Measurements from ENCODE around the gene HK3. TPM values are rescaled to one million over a fixed set of nuclear protein-coding genes. Genes with fewer than 3 reads are reported as not detected.

The HK3 gene
- polyA plus RNA-seq, 1 donor (not counting 4 experiments of a cell fraction or from before 2014, with no cell fraction given) = not detected

DNA sequence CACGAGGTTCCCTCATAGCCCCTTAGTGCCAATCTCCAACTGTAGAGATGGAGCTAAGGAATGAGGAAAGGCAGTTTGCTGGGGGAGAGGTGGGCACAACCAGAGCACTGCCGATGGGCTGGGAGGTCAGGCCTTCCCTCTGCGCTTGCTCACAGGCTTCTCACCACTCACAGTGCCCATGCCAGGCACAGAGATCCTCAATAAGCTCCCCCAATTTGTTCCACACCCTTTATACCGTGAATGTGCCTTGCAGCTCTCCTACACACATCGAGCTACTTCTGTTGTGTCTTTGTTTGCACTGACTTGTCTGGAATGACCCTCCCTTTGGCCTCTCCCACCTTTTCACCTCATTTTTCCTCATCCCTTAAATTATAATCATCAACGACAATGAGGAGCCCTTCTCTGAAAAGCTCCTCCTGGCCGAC lies 1.6 kb upstream of the HK3 start:
- Histone ChIP-seq H3K4me2 (ENCODE audit: control insufficient read depth, extremely low read depth, insufficient read depth, low read depth, low read length) (no peak overlapping the region), H3K27ac (ENCODE audit: control insufficient read depth, insufficient read depth, low read length) (no peak overlapping the region), H3K9me1 (ENCODE audit: control insufficient read depth, extremely low read depth, insufficient read depth, low read length) (no peaks in the 10 kb centered on the region), H3K27me3 (ENCODE audit: control insufficient read depth, extremely low read depth, insufficient read depth, low read length) (no peaks in the 10 kb centered on the region), H3K4me3 (ENCODE audit: control insufficient read depth in 2 of 3, extremely low read depth in 1 of 3, insufficient read depth in 2 of 3, low read depth in 1 of 3, low read length in 3 of 3) (no peak overlapping the region), H3K79me2 (ENCODE audit: control insufficient read depth, insufficient read depth, low read length) (no peaks in the 10 kb centered on the region), H2AFZ (ENCODE audit: control insufficient read depth, low read length) (no peak overlapping the region), H3K9me3 (ENCODE audit: control insufficient read depth, low read depth, low read length) (no peaks in the 10 kb centered on the region), H4K20me1 (ENCODE audit: control insufficient read depth, extremely low read depth, insufficient read depth, low read length) (no peaks in the 10 kb centered on the region), H3K4me1 (ENCODE audit: control insufficient read depth, extremely low read depth, insufficient read depth, low read length) (no peaks in the 10 kb centered on the region), H3K36me3 (ENCODE audit: control insufficient read depth in 2 of 2, extremely low read depth in 1 of 2, insufficient read depth in 2 of 2, low read length in 2 of 2) (peaks cover 7 to 21% of the 10 kb centered on the region in 2 experiments), H3K9ac (ENCODE audit: control insufficient read depth, extremely low read depth, insufficient read depth, low read length) (no peak overlapping the region)
- FAIRE-seq = no peak
- no peak for DNase-seq (ENCODE audit: low read depth, low spot score)
- dilution Hi-C loops (cut with MboI; ENCODE audit: extremely low pct_ligation_motif_present, low sequenced_read_pairs) = no loop called here
- TF ChIP-seq, protein P1, sequence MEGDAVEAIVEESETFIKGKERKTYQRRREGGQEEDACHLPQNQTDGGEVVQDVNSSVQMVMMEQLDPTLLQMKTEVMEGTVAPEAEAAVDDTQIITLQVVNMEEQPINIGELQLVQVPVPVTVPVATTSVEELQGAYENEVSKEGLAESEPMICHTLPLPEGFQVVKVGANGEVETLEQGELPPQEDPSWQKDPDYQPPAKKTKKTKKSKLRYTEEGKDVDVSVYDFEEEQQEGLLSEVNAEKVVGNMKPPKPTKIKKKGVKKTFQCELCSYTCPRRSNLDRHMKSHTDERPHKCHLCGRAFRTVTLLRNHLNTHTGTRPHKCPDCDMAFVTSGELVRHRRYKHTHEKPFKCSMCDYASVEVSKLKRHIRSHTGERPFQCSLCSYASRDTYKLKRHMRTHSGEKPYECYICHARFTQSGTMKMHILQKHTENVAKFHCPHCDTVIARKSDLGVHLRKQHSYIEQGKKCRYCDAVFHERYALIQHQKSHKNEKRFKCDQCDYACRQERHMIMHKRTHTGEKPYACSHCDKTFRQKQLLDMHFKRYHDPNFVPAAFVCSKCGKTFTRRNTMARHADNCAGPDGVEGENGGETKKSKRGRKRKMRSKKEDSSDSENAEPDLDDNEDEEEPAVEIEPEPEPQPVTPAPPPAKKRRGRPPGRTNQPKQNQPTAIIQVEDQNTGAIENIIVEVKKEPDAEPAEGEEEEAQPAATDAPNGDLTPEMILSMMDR (optimal IDR thresholded peaks at IDR 0.05 in 1 of 3, IDR thresholded peaks at IDR 0.05 in 1 of 3, conservative IDR thresholded peaks at IDR 0.05 in 1 of 3; ENCODE audit: extremely low read depth in 1 of 3, insufficient read depth in 2 of 3, low read length in 3 of 3) = no peak
- TF ChIP-seq EZH2 (IDR thresholded peaks at IDR 0.05; ENCODE audit: low read length) = no peak

DNA sequence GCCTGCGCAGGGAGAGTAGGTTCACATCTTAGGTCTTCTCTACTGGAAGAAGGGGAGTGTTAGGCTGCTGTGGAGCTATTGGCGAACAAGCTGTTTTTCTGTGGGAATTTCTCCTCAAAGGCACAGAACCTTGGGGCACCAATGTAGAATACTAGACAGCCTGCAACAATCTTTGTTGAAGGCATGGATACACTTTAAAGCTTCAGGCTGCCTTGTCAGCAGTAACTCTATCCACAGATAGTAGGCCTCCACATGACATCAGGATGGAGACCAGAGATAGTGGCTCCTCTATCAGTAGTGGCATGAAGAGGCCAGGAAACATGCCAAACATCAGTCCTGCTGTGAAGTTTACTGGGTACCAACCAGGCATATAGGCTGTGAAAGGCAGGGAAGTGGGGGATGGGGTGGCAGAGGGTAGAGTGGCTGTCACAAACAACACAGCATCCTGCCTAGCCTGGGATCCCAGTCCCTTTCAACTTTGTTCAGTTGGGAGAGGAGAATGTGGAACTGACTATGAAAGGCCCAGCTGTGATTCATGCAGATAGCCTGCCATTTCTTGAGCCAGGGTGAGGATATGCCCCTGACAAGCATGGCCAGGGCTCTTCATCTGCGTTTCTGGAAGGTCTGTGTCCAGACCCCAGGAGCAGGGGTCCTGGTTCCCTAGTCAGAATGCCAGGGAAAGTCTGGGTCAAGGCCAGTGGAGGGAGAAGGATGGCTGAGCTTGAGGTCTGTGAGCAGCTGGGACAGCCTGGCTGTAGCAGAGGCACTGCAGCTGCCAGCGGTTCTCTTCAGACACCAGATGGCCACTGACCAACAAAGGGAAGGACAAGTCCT lies 1.0 kb upstream of the HK3 start:
- dilution Hi-C loops (cut with MboI; ENCODE audit: extremely low pct_ligation_motif_present, low sequenced_read_pairs) = no loop called here
- no peak overlapping the region for H2AFZ ChIP-seq (ENCODE audit: control insufficient read depth, low read length)
- H3K9me1 ChIP-seq (ENCODE audit: control insufficient read depth, extremely low read depth, insufficient read depth, low read length) = no peaks in the 10 kb centered on the region
- no peak for TF ChIP-seq EZH2 (IDR thresholded peaks at IDR 0.05; ENCODE audit: low read length)
- TF ChIP-seq, protein P1 (optimal IDR thresholded peaks at IDR 0.05 in 1 of 3, IDR thresholded peaks at IDR 0.05 in 1 of 3, conservative IDR thresholded peaks at IDR 0.05 in 1 of 3; ENCODE audit: extremely low read depth in 1 of 3, insufficient read depth in 2 of 3, low read length in 3 of 3) = no peak
- no peaks in the 10 kb centered on the region for H3K4me1 ChIP-seq (ENCODE audit: control insufficient read depth, extremely low read depth, insufficient read depth, low read length)
- H3K9ac ChIP-seq (ENCODE audit: control insufficient read depth, extremely low read depth, insufficient read depth, low read length) = no peak overlapping the region
- no peaks in the 10 kb centered on the region for H3K9me3 ChIP-seq (ENCODE audit: control insufficient read depth, low read depth, low read length)
- FAIRE-seq (no peak), DNase-seq (ENCODE audit: low read depth, low spot score) (no peak)
- H3K36me3 ChIP-seq (ENCODE audit: control insufficient read depth in 2 of 2, extremely low read depth in 1 of 2, insufficient read depth in 2 of 2, low read length in 2 of 2) = peaks cover 5 to 20% of the 10 kb centered on the region in 2 experiments
- H3K79me2 ChIP-seq (ENCODE audit: control insufficient read depth, insufficient read depth, low read length) = no peaks in the 10 kb centered on the region
- no peak overlapping the region for H3K27ac ChIP-seq (ENCODE audit: control insufficient read depth, insufficient read depth, low read length)
- H3K27me3 ChIP-seq (ENCODE audit: control insufficient read depth, extremely low read depth, insufficient read depth, low read length) = no peaks in the 10 kb centered on the region
- H4K20me1 ChIP-seq (ENCODE audit: control insufficient read depth, extremely low read depth, insufficient read depth, low read length) = no peaks in the 10 kb centered on the region
- H3K4me2 ChIP-seq (ENCODE audit: control insufficient read depth, extremely low read depth, insufficient read depth, low read depth, low read length) = no peak overlapping the region
- no peak overlapping the region for H3K4me3 ChIP-seq (ENCODE audit: control insufficient read depth in 2 of 3, extremely low read depth in 1 of 3, insufficient read depth in 2 of 3, low read depth in 1 of 3, low read length in 3 of 3)

All from keratinocyte (primary cell).